ENCODE data around the gene SMG6.

- TF ChIP-seq CTCF (IDR thresholded peaks at IDR 0.05; ENCODE audit: extremely low read depth in 1 of 2, insufficient read depth in 1 of 2, low read depth in 1 of 2, low read length in 2 of 2) (no peak), POLR2AphosphoS5 (IDR thresholded peaks at IDR 0.05; ENCODE audit: insufficient read depth, low read depth, low read length) (no peak), EZH2 (IDR thresholded peaks at IDR 0.05; ENCODE audit: borderline replicate concordance, low read depth, low read length, severe bottlenecking) (no peak), POLR2A (IDR thresholded peaks at IDR 0.05; ENCODE audit: low read depth, low read length) (no peak), GATA2 (IDR thresholded peaks at IDR 0.05; ENCODE audit: insufficient read depth, insufficient read length, low read depth, low read length) (no peak)
These were observed 190.3 kb downstream of the SMG6 start for GRCh38 chr17:2113279-2113622.
